ENCODE measurements around the gene LGALS3BP. TPM values are rescaled to one million over a fixed set of nuclear protein-coding genes. Genes with fewer than 3 reads are reported as not detected.

The LGALS3BP gene
- total RNA-seq, 4 donors from 2014 or later: 202 to 2,181 (median 1,427) TPM

DNA sequence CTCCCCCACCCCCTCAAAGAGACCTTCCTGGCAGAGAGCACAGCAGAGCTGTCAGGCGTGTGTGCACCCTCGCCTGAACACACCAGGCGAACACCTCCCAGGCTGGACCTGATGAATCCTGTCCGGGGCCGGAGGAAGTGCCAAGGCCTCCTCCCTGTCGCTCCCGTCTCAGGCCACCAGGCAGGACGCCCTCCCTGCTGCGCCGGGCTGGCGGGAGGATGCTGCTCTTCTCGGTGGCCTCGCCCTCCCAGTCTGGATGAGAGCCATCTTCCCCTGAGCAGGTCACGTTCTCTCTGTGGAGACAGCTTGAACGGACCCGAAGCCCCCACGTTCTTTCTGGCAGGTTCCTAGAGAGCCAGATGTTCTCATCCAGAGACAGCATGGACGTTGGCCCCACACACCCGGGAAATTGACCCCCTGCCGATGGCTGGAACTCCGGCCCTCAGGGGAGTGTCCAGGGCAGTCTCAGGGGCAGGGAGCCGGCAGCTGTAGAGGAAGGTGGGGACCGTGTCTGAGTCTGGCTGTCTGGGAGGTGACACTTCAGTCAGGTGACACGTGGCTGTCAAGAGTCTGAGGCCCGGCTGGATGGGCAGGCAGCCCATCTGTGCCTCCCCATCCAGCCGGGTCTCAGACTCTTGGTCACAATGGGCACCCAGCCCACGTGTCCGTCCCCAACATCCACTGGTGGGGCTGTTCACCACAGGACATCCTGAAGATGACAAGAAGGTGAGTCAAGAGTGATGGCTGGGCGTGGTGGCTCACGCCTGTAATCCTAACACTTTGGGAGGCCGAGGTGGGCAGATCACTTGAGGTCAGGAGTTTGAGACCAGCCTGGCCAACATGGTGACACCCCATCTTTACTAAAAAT lies 49.6 kb downstream of the LGALS3BP start:
- no peak for TF ChIP-seq POLR2A (IDR thresholded peaks at IDR 0.05)
- TF ChIP-seq, protein P1, sequence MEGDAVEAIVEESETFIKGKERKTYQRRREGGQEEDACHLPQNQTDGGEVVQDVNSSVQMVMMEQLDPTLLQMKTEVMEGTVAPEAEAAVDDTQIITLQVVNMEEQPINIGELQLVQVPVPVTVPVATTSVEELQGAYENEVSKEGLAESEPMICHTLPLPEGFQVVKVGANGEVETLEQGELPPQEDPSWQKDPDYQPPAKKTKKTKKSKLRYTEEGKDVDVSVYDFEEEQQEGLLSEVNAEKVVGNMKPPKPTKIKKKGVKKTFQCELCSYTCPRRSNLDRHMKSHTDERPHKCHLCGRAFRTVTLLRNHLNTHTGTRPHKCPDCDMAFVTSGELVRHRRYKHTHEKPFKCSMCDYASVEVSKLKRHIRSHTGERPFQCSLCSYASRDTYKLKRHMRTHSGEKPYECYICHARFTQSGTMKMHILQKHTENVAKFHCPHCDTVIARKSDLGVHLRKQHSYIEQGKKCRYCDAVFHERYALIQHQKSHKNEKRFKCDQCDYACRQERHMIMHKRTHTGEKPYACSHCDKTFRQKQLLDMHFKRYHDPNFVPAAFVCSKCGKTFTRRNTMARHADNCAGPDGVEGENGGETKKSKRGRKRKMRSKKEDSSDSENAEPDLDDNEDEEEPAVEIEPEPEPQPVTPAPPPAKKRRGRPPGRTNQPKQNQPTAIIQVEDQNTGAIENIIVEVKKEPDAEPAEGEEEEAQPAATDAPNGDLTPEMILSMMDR (IDR thresholded peaks at IDR 0.05): no peak
- no peak for DNase-seq
- Histone ChIP-seq H3K9me3 (no peaks in the 10 kb centered on the region), H3K4me1 (peaks cover 0 to 33% (median 5%) of the 10 kb centered on the region in 4 donors), H3K36me3 (no peaks in the 10 kb centered on the region), H3K4me3 (no peak overlapping the region), H3K27me3 (no peaks in the 10 kb centered on the region), H3K27ac (no peak overlapping the region)

DNA sequence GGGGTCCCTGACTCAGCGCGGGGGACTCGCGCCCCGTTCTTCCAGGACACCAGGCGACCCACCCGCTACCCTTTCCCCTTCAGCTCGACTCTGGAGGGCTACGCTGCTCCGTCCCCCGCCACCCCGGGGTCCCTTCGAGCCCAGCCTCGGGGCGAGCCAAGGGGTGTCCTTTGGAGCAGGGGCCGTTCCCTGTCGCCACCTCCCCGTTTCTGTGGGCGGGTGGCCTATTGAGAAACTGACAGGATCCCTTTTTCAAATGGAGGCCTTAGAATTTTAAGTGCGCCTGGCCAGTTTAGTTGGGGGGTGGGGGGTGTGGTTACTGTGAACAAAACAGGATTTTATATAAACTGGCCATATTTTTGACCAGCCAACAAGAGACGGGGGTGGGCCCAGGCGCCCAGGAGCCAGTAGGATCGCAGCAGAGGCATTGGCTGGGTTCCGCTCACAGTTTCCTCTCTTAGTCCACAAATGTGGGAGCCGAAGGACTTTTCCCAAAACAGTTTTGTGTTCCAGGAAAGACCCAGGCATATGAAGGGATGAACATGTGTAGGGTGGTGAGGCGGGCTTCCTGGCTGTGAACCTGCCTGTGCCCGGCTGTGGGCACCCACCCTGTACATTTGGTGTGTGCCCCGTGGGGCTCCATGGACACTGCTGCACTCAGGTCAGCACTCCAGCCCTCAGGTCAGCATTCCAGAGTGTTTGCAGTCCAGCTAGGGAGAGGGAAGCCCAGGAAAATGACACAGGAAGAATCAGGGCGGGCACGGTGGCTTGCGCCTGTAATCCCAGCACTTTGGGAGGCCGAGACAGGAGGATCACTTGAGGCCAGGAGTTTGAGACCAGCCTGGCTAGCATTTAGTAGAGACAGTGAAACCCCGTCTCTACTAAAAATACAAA lies 53.8 kb downstream of the LGALS3BP start:
- Histone ChIP-seq H3K27ac (peak overlapping the region; percentile 79 to 97 (median 88)), H3K9me3 (no peaks in the 10 kb centered on the region), H3K27me3 (no peaks in the 10 kb centered on the region), H3K36me3 (no peaks in the 10 kb centered on the region), H3K4me3 (peak overlapping the region; percentile 57 to 74 (median 68)), H3K4me1 (peaks cover 0 to 40% (median 14%) of the 10 kb centered on the region in 4 donors)
- TF ChIP-seq, protein P1 (IDR thresholded peaks at IDR 0.05): no peak
- TF ChIP-seq POLR2A (IDR thresholded peaks at IDR 0.05): no peak
- DNase-seq: peak; percentile 31 to 82 (median 60)

DNA sequence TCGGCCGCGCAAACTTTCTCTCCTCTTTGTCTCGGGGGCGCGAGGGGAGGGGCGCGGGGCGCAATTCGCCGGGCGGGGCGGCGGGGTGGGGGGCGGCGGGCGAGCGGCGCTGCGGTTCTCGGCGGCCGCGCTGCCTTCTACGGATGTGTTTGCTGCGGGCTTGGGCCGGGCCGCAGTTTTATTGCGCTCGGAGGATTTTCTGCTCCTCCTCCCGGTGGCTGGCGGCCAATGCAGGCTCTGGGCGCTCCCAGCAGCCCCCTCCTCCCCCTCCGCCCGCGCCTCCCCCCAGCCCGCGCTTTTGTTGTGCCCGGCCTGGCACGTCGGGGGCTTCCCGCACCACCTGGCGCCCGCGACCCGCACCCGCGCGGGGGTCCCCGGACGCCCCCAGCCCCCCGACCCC lies 54.5 kb downstream of the LGALS3BP start, which contains the start of gene TIMP2:
TIMP2 (minus strand) TSS at position 154 of the 400 bp plus-strand sequence. CDS start 299 bp downstream, outside the sequence.
- peak within 1 kb of the TSS; percentile 57 to 74 (median 68) for H3K4me3 ChIP-seq
- H3K9me3 ChIP-seq: no peaks in the 10 kb centered on the region
- H3K27ac ChIP-seq: peak within 1 kb of the TSS; percentile 79 to 97 (median 88)
- H3K4me1 ChIP-seq: peaks cover 0 to 47% (median 14%) of the 10 kb centered on the region in 4 donors
- no peaks in the 10 kb centered on the region for H3K36me3 ChIP-seq
- H3K27me3 ChIP-seq: no peaks in the 10 kb centered on the region
- DNase-seq: peak; percentile 74 to 91 (median 86)
- no peak for TF ChIP-seq POLR2A (IDR thresholded peaks at IDR 0.05)
- TF ChIP-seq, protein P1 (IDR thresholded peaks at IDR 0.05): peak in 5 of 6 experiments; percentile 19 to 45 (median 38)

DNA sequence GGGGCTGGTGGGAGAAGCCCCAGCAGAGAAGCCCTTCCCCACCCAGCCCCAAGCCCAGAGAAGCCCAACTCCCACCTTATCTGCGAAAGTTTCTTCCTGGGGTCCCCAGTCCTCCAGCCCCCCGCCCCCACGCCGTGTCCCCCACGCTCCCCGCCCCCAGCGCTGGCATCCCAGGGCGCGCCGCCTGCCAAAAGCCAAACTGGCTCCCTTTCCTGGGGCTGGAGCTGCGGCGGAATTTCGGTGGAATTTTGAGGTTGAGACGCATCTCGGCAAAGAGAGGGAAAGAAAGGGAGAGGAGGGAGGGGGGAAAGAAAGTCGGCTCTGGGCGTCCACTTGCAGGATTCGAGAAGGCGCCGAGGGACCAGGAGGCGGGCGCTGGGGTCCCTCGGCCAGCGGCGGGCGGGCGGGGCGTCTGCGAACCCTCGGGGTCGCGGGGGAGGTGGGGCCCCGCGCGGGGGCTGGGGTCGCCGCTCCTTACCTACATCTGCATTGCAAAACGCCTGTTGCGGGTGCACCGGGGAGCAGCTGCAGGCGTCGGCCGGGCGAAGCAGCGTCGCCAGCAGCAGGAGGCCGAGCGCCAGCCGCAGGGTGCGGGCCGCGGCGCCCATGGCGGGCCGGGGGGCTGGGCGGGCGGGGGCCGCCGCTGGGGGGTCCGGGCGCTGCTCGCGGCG lies 55.1 kb downstream of the LGALS3BP start:
- TF ChIP-seq, protein P1 (IDR thresholded peaks at IDR 0.05): no peak
- TF ChIP-seq POLR2A (IDR thresholded peaks at IDR 0.05): no peak
- H3K27ac ChIP-seq: peak overlapping the region; percentile 79 to 97 (median 88)
- H3K27me3 ChIP-seq: no peaks in the 10 kb centered on the region
- DNase-seq: peak in 1 of 3 donors; percentile 62
- H3K9me3 ChIP-seq: no peaks in the 10 kb centered on the region
- H3K4me3 ChIP-seq: peak overlapping the region; percentile 57 to 74 (median 68)
- H3K4me1 ChIP-seq: peaks cover 0 to 49% (median 14%) of the 10 kb centered on the region in 4 donors
- H3K36me3 ChIP-seq: no peaks in the 10 kb centered on the region

Measured in Peyer's patch (tissue), 4 donors.